Stimulated activated CD4-positive, alpha-beta T cell treated with anti-CD3 and anti-CD28 coated beads, Interleukin-4, amount 100 ng/mL, for 48 hours (primary cell): ENCODE data around the gene IFNLR1.

ENCODE experiments used
- DNase-seq, 2 donors: peaks; one replicate each; pipeline ENCODE4 v3.0.0-alpha.2; 2020; ENCODE audit warnings: low read depth in 2 of 2

The IFNLR1 gene

GRCh38 chr1:24147816-24148215 is 39.3 kb downstream of the IFNLR1 start:
- DNase-seq, result no peak

- no peak for DNase-seq
Measured at GRCh38 chr1:24147194-24147593, 39.9 kb downstream of the IFNLR1 start.

GRCh38 chr1:24142546-24143534 is 44.2 kb downstream of the IFNLR1 start, which contains the start of gene IL22RA1:
Gene IL22RA1, minus strand, starts transcription at chr1:24143140. Its CDS starts 58 bp downstream, at chr1:24143082.
- DNase-seq, result no peak

GRCh38 chr1:24141311-24141997 is 45.6 kb downstream of the IFNLR1 start:
- DNase-seq, result no peak

GRCh38 chr1:24140741-24141181 is 46.3 kb downstream of the IFNLR1 start:
- no peak for DNase-seq

- no peak for DNase-seq
Measured at GRCh38 chr1:24139841-24140425, 47.2 kb downstream of the IFNLR1 start.

- no peak for DNase-seq
Measured at GRCh38 chr1:24139222-24139489, 47.9 kb downstream of the IFNLR1 start.

- no peak for DNase-seq
Measured at GRCh38 chr1:24138476-24139221, 48.4 kb downstream of the IFNLR1 start.

- no peak for DNase-seq
Measured at GRCh38 chr1:24136956-24137539, 50.0 kb downstream of the IFNLR1 start.

- no peak for DNase-seq
Measured at GRCh38 chr1:24134376-24134775, 52.7 kb downstream of the IFNLR1 start.

- no peak for DNase-seq
Measured at GRCh38 chr1:24133819-24134218, 53.3 kb downstream of the IFNLR1 start.

- no peak for DNase-seq
Measured at GRCh38 chr1:24130385-24130784, 56.7 kb downstream of the IFNLR1 start.

- no peak for DNase-seq
Measured at GRCh38 chr1:24127801-24128363, 59.2 kb downstream of the IFNLR1 start.

- DNase-seq, result no peak
Measured at GRCh38 chr1:24127134-24127800, 59.8 kb downstream of the IFNLR1 start.

GRCh38 chr1:24126672-24127023 is 60.4 kb downstream of the IFNLR1 start:
- no peak for DNase-seq

- no peak for DNase-seq
Measured at GRCh38 chr1:24126018-24126671, 60.9 kb downstream of the IFNLR1 start.

- DNase-seq, result no peak
Measured at GRCh38 chr1:24125456-24125855, 61.6 kb downstream of the IFNLR1 start.

GRCh38 chr1:24124980-24125379 is 62.1 kb downstream of the IFNLR1 start:
- no peak for DNase-seq

GRCh38 chr1:24123611-24124010 is 63.5 kb downstream of the IFNLR1 start:
- DNase-seq, result no peak

GRCh38 chr1:24122776-24123175 is 64.3 kb downstream of the IFNLR1 start:
- no peak for DNase-seq
